22Rv1 (cell line): ENCODE data around the gene MROH7.

Source experiments
- H3K27ac ChIP-seq: fragments of 450-650 bp; 2 replicates; pipeline ENCODE4 v1.5.1; 2017
- ZFX ChIP-seq: fragments of 450-650 bp; IDR thresholded peaks from 2 replicates; pipeline ENCODE4 v1.6.1; 2017; ENCODE audit warnings: antibody characterized with exemption, borderline replicate concordance
- TF ChIP-seq, protein P1 (sequence below): fragments of 450-650 bp; IDR thresholded peaks from 2 replicates; pipeline ENCODE4 v1.5.1; 2017; ENCODE audit warnings: mild to moderate bottlenecking

MROH7 gene

DNA sequence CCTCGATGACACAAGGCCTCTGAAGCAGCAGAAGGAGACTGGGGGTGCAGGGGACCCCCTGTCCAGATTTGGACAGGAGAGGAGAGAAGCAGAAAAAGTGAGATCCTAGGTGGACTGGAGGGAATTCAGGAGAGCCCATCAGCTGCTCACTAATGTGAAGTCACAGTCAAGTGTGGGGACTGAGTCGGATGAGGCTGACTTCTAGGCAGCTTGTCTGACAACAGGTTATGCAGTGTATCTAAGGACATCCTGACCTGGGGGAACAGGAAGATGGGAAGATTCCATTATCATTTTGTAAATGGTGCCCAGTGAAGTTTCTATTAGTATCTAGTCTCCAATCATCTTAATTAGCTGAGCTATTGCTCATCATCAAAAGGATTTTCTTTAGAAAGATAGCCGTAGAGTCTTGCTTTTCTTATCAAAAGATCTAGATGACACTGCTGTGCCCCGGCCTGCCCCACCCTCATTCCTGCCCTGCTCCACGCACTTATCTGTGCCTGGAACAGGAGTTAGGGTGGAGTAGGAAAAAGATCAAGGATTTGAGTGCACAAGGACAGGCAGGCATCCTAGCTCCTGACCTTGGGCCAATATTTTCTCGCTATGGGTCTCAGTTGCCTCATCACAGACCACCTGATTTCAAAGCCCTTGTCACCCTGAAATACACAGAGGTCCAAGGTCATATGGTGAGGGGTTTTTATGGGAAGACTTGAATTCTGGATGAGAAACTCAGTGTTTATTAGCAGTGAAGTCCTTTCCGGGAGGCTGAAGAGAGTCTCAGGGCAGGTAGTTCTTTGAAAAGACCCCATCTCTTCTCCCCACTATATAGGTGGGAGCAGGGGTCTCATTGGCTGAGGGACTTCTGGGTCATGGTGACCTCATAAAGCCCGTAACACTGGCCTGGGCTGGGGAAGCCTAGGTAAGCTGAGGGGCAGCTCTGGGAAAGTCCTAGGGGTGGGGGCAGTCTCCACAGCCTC lies at the start of gene MROH7:
MROH7 (plus strand) TSS at position 924 of the 974 bp plus-strand sequence. CDS start 11,141 bp downstream, outside the sequence.
- TF ChIP-seq ZFX = no peak
- TF ChIP-seq, protein P1, sequence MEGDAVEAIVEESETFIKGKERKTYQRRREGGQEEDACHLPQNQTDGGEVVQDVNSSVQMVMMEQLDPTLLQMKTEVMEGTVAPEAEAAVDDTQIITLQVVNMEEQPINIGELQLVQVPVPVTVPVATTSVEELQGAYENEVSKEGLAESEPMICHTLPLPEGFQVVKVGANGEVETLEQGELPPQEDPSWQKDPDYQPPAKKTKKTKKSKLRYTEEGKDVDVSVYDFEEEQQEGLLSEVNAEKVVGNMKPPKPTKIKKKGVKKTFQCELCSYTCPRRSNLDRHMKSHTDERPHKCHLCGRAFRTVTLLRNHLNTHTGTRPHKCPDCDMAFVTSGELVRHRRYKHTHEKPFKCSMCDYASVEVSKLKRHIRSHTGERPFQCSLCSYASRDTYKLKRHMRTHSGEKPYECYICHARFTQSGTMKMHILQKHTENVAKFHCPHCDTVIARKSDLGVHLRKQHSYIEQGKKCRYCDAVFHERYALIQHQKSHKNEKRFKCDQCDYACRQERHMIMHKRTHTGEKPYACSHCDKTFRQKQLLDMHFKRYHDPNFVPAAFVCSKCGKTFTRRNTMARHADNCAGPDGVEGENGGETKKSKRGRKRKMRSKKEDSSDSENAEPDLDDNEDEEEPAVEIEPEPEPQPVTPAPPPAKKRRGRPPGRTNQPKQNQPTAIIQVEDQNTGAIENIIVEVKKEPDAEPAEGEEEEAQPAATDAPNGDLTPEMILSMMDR = no peak
- no peak within 1 kb of the TSS for H3K27ac ChIP-seq

DNA sequence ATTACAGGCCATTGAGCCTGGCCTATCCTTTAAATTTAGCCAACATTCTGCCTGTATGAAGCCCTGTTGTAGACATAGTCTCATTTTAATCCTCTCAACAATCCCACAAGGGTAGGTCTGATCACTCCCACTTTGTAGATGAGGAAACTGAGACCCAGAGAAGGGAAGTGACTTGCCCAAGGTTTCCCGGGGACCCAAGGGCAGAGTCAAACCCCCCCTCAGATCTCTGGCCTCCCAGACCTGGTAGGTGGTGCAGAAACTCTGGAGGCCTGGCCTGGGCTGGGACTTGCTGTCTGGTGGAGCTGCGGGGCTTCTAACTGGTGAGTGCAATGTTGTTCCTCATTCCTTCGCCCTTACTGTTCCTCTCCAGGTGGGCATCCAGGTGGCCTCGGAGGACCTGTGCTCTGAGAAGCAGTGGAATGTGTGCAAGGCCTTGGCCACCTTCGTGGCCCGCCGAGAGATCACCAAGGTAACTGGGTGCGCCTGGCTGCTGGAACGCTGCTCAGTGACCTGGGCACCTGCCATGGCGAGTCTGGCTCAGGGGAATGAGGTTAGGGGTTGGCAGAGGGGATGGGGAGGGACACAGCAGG lies 47.9 kb upstream of the MROH7 start:
- TF ChIP-seq, protein P1 = no peak
- TF ChIP-seq ZFX = no peak
- no peak overlapping the region for H3K27ac ChIP-seq

DNA sequence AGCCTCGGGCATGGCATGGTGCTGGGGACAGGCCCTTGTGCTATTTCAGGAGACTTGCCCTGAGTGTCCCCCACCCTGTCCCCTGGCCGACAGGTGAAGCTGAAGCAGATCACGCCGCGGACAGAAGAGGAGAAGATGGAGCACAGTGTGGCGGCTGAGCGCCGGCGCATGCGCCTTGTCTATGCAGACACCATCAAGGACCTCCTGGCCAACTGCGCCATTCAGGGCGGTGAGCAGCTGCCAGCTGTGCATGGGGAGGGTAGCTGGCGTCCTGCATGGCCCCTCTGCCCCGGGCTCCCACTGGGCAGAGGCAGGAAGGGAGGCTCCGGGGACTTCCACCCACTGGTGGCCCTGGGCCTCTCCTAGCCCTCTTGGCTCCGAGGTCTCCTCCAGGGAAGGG lies 47.1 kb upstream of the MROH7 start:
- no peak for TF ChIP-seq ZFX
- TF ChIP-seq, protein P1 = no peak

DNA sequence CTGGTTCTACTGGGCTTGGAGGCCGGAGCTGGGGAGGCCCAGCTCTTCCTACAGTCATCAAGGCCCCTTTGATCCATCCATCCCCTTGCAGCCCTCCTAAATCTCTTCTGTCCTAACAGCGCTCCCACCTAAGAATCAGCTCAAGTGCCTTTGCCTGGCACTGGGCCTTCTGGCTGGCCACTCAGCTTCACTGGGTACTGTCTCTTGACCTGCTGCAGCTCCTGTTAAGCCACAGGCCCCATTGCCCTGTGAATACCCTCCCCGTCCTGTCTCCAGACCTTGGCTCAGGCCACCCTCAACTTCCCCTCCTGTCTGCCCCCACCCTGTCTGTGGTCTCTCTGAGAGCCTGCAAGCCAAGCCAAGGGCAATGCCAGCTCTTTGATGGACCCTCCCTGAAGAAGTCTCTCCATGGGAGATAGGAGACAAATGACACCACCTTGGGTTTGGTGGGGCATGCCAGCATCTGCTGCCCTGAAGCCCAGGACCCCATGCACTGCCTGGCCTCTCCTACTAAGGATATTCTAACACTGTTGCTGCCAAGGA lies 45.6 kb upstream of the MROH7 start:
- TF ChIP-seq ZFX = no peak
- TF ChIP-seq, protein P1 = no peak
- H3K27ac ChIP-seq = no peak overlapping the region

More for the DNA sequence above, 47.1 kb upstream of the MROH7 start:
- H3K27ac ChIP-seq = no peak overlapping the region

DNA sequence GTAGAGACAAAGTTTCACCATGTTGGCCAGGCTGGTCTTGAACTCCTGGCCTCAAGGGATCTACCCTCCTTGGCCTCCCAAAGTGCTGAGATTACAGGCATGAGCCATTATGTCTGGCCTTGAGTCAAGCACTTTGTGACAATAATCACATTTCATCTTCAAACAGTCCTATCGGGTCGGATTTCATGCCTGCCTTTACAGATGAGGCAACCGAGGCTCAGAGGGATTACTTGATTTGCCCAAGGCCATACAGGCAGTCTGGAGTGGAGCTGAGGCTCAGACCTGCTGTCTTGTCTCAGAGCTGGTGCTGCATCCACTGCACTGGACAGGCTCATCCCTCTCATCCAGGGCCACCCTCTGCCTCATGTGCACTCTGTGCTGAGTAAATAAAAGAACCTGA lies 44.8 kb upstream of the MROH7 start:
- TF ChIP-seq, protein P1 = no peak
- no peak for TF ChIP-seq ZFX
- H3K27ac ChIP-seq = no peak overlapping the region

DNA sequence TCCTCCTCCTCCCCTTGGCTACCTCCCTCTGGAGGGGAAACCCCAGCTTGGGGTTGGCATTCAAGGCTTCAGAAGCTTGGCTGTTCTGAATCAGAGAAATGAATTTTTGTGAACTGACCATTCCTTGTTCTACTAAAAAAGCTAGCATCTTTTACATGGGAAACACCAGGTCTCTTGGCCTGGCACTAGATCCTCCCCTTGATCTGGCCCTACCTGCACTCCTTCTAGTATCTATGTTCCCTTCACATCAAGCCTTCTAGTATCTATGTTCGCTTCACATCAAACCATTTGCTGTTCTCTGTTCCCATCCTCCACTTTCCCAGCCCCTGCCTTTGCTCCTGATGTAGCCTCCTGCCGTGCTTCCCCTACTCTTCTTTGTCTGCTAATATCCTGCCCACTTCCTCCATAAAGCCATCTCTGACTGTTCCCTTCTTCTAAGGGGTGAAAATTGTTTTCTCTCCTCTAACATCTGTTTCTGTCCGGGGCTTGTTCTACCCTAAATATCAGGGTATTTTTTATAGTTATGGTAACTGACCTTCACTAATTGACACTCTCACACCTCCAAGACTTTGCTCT lies 44.0 kb upstream of the MROH7 start:
- H3K27ac ChIP-seq = no peak overlapping the region
- TF ChIP-seq ZFX = no peak
- TF ChIP-seq, protein P1 = no peak
